Measurements from ENCODE around the gene TNS2.
"Not testable (repeated sequence)": the region's sequence is repeated elsewhere in the genome, so short reads cannot be mapped to it uniquely, and the experiment has no call there.

The TNS2 gene

GRCh38 chr12:53094796-53095595 is 45.1 kb downstream of the TNS2 start:
- H3K9ac ChIP-seq (ENCODE audit: low read depth, low read length); H3K36me3 ChIP-seq (ENCODE audit: control insufficient read depth, insufficient read depth, low read length); H3K9me3 ChIP-seq (ENCODE audit: control insufficient read depth, insufficient read depth, low read length); H3K4me3 ChIP-seq (ENCODE audit: low read depth, low read length): not testable (repeated sequence)
- Histone ChIP-seq H3K4me1 (ENCODE audit: control insufficient read depth, insufficient read depth, low read length) (peaks cover 18% of the 10 kb centered on the region), H3K27me3 (ENCODE audit: control insufficient read depth, insufficient read depth, low read length) (peaks cover 41% of the 10 kb centered on the region)

GRCh38 chr12:53095596-53095895 is 45.7 kb downstream of the TNS2 start:
- Histone ChIP-seq H3K4me1 (ENCODE audit: control insufficient read depth, insufficient read depth, low read length) (peaks cover 18% of the 10 kb centered on the region), H3K27me3 (ENCODE audit: control insufficient read depth, insufficient read depth, low read length) (peaks cover 41% of the 10 kb centered on the region)
- H3K36me3 ChIP-seq (ENCODE audit: control insufficient read depth, insufficient read depth, low read length); H3K9me3 ChIP-seq (ENCODE audit: control insufficient read depth, insufficient read depth, low read length); H3K4me3 ChIP-seq (ENCODE audit: low read depth, low read length); H3K9ac ChIP-seq (ENCODE audit: low read depth, low read length): not testable (repeated sequence)

- Histone ChIP-seq H3K36me3 (ENCODE audit: control insufficient read depth, insufficient read depth, low read length) (no peaks in the 10 kb centered on the region), H3K4me1 (ENCODE audit: control insufficient read depth, insufficient read depth, low read length) (peaks cover 18% of the 10 kb centered on the region), H3K9ac (ENCODE audit: low read depth, low read length) (no peak overlapping the region), H3K9me3 (ENCODE audit: control insufficient read depth, insufficient read depth, low read length) (no peaks in the 10 kb centered on the region), H3K4me3 (ENCODE audit: low read depth, low read length) (peak overlapping the region; percentile 82), H3K27me3 (ENCODE audit: control insufficient read depth, insufficient read depth, low read length) (peaks cover 41% of the 10 kb centered on the region)
Measured at GRCh38 chr12:53096089-53096741, 46.4 kb downstream of the TNS2 start.

- no peaks in the 10 kb centered on the region for H3K36me3 ChIP-seq (ENCODE audit: control insufficient read depth, insufficient read depth, low read length)
- H3K4me3 ChIP-seq (ENCODE audit: low read depth, low read length) = peak overlapping the region; percentile 82
- peaks cover 41% of the 10 kb centered on the region for H3K27me3 ChIP-seq (ENCODE audit: control insufficient read depth, insufficient read depth, low read length)
- H3K9me3 ChIP-seq (ENCODE audit: control insufficient read depth, insufficient read depth, low read length) = no peaks in the 10 kb centered on the region
- H3K4me1 ChIP-seq (ENCODE audit: control insufficient read depth, insufficient read depth, low read length) = peaks cover 18% of the 10 kb centered on the region
- H3K9ac ChIP-seq (ENCODE audit: low read depth, low read length) = no peak overlapping the region
Measured at GRCh38 chr12:53096759-53097158, 46.9 kb downstream of the TNS2 start.

GRCh38 chr12:53097207-53097563 is 47.3 kb downstream of the TNS2 start:
- Histone ChIP-seq H3K9ac (ENCODE audit: low read depth, low read length) (no peak overlapping the region), H3K4me3 (ENCODE audit: low read depth, low read length) (peak overlapping the region; percentile 82), H3K4me1 (ENCODE audit: control insufficient read depth, insufficient read depth, low read length) (peaks cover 18% of the 10 kb centered on the region), H3K27me3 (ENCODE audit: control insufficient read depth, insufficient read depth, low read length) (peaks cover 40% of the 10 kb centered on the region), H3K9me3 (ENCODE audit: control insufficient read depth, insufficient read depth, low read length) (no peaks in the 10 kb centered on the region), H3K36me3 (ENCODE audit: control insufficient read depth, insufficient read depth, low read length) (no peaks in the 10 kb centered on the region)

GRCh38 chr12:53097564-53098353 is 47.9 kb downstream of the TNS2 start, which contains the start of gene IGFBP6:
IGFBP6 (plus strand) TSS chr12:53097667; CDS start chr12:53097718, 51 bp downstream.
- H3K9me3 ChIP-seq (ENCODE audit: control insufficient read depth, insufficient read depth, low read length) = no peaks in the 10 kb centered on the region
- peaks cover 18% of the 10 kb centered on the region for H3K4me1 ChIP-seq (ENCODE audit: control insufficient read depth, insufficient read depth, low read length)
- H3K36me3 ChIP-seq (ENCODE audit: control insufficient read depth, insufficient read depth, low read length) = no peaks in the 10 kb centered on the region
- H3K9ac ChIP-seq (ENCODE audit: low read depth, low read length) = no peak within 1 kb of the TSS
- H3K27me3 ChIP-seq (ENCODE audit: control insufficient read depth, insufficient read depth, low read length) = peaks cover 40% of the 10 kb centered on the region
- H3K4me3 ChIP-seq (ENCODE audit: low read depth, low read length) = peak within 1 kb of the TSS; percentile 82

- Histone ChIP-seq H3K27me3 (ENCODE audit: control insufficient read depth, insufficient read depth, low read length) (peaks cover 37% of the 10 kb centered on the region), H3K4me3 (ENCODE audit: low read depth, low read length) (peak overlapping the region; percentile 82), H3K9me3 (ENCODE audit: control insufficient read depth, insufficient read depth, low read length) (no peaks in the 10 kb centered on the region), H3K36me3 (ENCODE audit: control insufficient read depth, insufficient read depth, low read length) (no peaks in the 10 kb centered on the region), H3K9ac (ENCODE audit: low read depth, low read length) (no peak overlapping the region), H3K4me1 (ENCODE audit: control insufficient read depth, insufficient read depth, low read length) (peaks cover 18% of the 10 kb centered on the region)
Measured at GRCh38 chr12:53098354-53098981, 48.6 kb downstream of the TNS2 start.

- H3K4me3 ChIP-seq (ENCODE audit: low read depth, low read length) = peak overlapping the region; percentile 82
Measured at GRCh38 chr12:53099071-53099882, 49.4 kb downstream of the TNS2 start.

GRCh38 chr12:53100466-53101151 is 50.7 kb downstream of the TNS2 start:
- H3K9me3 ChIP-seq (ENCODE audit: control insufficient read depth, insufficient read depth, low read length) = no peaks in the 10 kb centered on the region
- H3K9ac ChIP-seq (ENCODE audit: low read depth, low read length) = no peak overlapping the region
- H3K4me1 ChIP-seq (ENCODE audit: control insufficient read depth, insufficient read depth, low read length) = peaks cover 14% of the 10 kb centered on the region

More at GRCh38 chr12:53099071-53099882, 49.4 kb downstream of the TNS2 start:
- Histone ChIP-seq H3K27me3 (ENCODE audit: control insufficient read depth, insufficient read depth, low read length) (peaks cover 32% of the 10 kb centered on the region), H3K9ac (ENCODE audit: low read depth, low read length) (no peak overlapping the region), H3K9me3 (ENCODE audit: control insufficient read depth, insufficient read depth, low read length) (no peaks in the 10 kb centered on the region), H3K4me1 (ENCODE audit: control insufficient read depth, insufficient read depth, low read length) (peaks cover 14% of the 10 kb centered on the region), H3K36me3 (ENCODE audit: control insufficient read depth, insufficient read depth, low read length) (no peaks in the 10 kb centered on the region)

GRCh38 chr12:53101266-53101665 is 51.4 kb downstream of the TNS2 start:
- no peaks in the 10 kb centered on the region for H3K9me3 ChIP-seq (ENCODE audit: control insufficient read depth, insufficient read depth, low read length)
- peaks cover 25% of the 10 kb centered on the region for H3K27me3 ChIP-seq (ENCODE audit: control insufficient read depth, insufficient read depth, low read length)
- peaks cover 11% of the 10 kb centered on the region for H3K4me1 ChIP-seq (ENCODE audit: control insufficient read depth, insufficient read depth, low read length)
- H3K4me3 ChIP-seq (ENCODE audit: low read depth, low read length) = no peak overlapping the region
- no peak overlapping the region for H3K9ac ChIP-seq (ENCODE audit: low read depth, low read length)
- no peaks in the 10 kb centered on the region for H3K36me3 ChIP-seq (ENCODE audit: control insufficient read depth, insufficient read depth, low read length)

More at GRCh38 chr12:53100466-53101151, 50.7 kb downstream of the TNS2 start:
- H3K27me3 ChIP-seq (ENCODE audit: control insufficient read depth, insufficient read depth, low read length) = peaks cover 31% of the 10 kb centered on the region
- H3K36me3 ChIP-seq (ENCODE audit: control insufficient read depth, insufficient read depth, low read length) = no peaks in the 10 kb centered on the region
- no peak overlapping the region for H3K4me3 ChIP-seq (ENCODE audit: low read depth, low read length)
